NCI-H146 (cell line): Measurements from ENCODE around the gene POLK.
A peak's percentile ranks its signal among the peaks of the same experiment; 100 is the strongest.
"Not testable (repeated sequence)": the region's sequence is repeated elsewhere in the genome, so short reads cannot be mapped to it uniquely, and the experiment has no call there.

ENCODE experiments used
- DNase-seq: peaks from one replicate; lab custom pipeline; 2025; lab: John Stamatoyannopoulos, UW

Gene POLK

GRCh38 chr5:75510836-75511434 is 756 bp upstream of the POLK start:
- DNase-seq = peak; percentile 63

- DNase-seq = no peak
Observed at GRCh38 chr5:75512383-75513074, 838 bp downstream of the POLK start.

GRCh38 chr5:75513841-75514240 is 2.1 kb downstream of the POLK start:
- no peak for DNase-seq

- DNase-seq = no peak
Observed at GRCh38 chr5:75514323-75514722, 2.6 kb downstream of the POLK start.

- no peak for DNase-seq
Observed at GRCh38 chr5:75519761-75520160, 8.1 kb downstream of the POLK start.

GRCh38 chr5:75521195-75521594 is 9.5 kb downstream of the POLK start:
- DNase-seq = no peak

GRCh38 chr5:75522025-75522424 is 10.3 kb downstream of the POLK start:
- DNase-seq = no peak

GRCh38 chr5:75522542-75522941 is 10.9 kb downstream of the POLK start:
- DNase-seq = no peak

GRCh38 chr5:75523275-75523674 is 11.6 kb downstream of the POLK start:
- no peak for DNase-seq

GRCh38 chr5:75524071-75524470 is 12.4 kb downstream of the POLK start:
- DNase-seq = no peak

GRCh38 chr5:75524591-75524990 is 12.9 kb downstream of the POLK start:
- no peak for DNase-seq

- no peak for DNase-seq
Observed at GRCh38 chr5:75525344-75525743, 13.7 kb downstream of the POLK start.

- no peak for DNase-seq
Observed at GRCh38 chr5:75526070-75526469, 14.4 kb downstream of the POLK start.

GRCh38 chr5:75529185-75529584 is 17.5 kb downstream of the POLK start:
- DNase-seq = no peak

- DNase-seq = no peak
Observed at GRCh38 chr5:75532190-75532589, 20.5 kb downstream of the POLK start.

- not testable (repeated sequence) for DNase-seq
Observed at GRCh38 chr5:75533716-75534115, 22.0 kb downstream of the POLK start.

- DNase-seq = no peak
Observed at GRCh38 chr5:75534734-75535133, 23.0 kb downstream of the POLK start.

- no peak for DNase-seq
Observed at GRCh38 chr5:75536147-75536546, 24.5 kb downstream of the POLK start.

- peak; percentile 51 for DNase-seq
Observed at GRCh38 chr5:75536694-75537360, 25.1 kb downstream of the POLK start.

- no peak for DNase-seq
Observed at GRCh38 chr5:75538211-75538610, 26.5 kb downstream of the POLK start.

- DNase-seq = no peak
Observed at GRCh38 chr5:75545131-75545530, 33.4 kb downstream of the POLK start.

GRCh38 chr5:75546830-75547229 is 35.1 kb downstream of the POLK start:
- no peak for DNase-seq

- no peak for DNase-seq
Observed at GRCh38 chr5:75547812-75548211, 36.1 kb downstream of the POLK start.
